GM12878 (cell line): ENCODE results near the gene CLEC17A. TPM values are rescaled to one million over a fixed set of nuclear protein-coding genes. Genes with fewer than 3 reads are reported as not detected.

ENCODE experiments used
- ATF2 ChIP-seq: IDR thresholded peaks from 2 replicates; pipeline ENCODE4 v1.6.1; 2012; ENCODE audit warnings: low read length, inconsistent platforms
- BACH1 ChIP-seq: fragments of 450-650 bp; IDR thresholded peaks from 2 replicates; pipeline ENCODE4 v1.6.1; 2017; ENCODE audit warnings: mild to moderate bottlenecking, borderline replicate concordance
- CHD4 ChIP-seq: fragments of 200-600 bp; sonication (generic); IDR thresholded peaks from 2 replicates; pipeline ENCODE4 v1.6.1; 2016; ENCODE audit warnings: mild to moderate bottlenecking
- CREB1 ChIP-seq: IDR thresholded peaks from 2 replicates; pipeline ENCODE4 v1.6.1; 2012; ENCODE audit warnings: low read depth, mild to moderate bottlenecking, inconsistent platforms
- DPF2 ChIP-seq: fragments of 450-650 bp; IDR thresholded peaks from 2 replicates; pipeline ENCODE4 v1.6.1; 2017; ENCODE audit warnings: mild to moderate bottlenecking
- EGR1 ChIP-seq, 2 experiments: IDR thresholded peaks; 1 replicate in 1 of 2; 2 replicates in 1 of 2; pipeline ENCODE4 v1.6.1; 2011 to 2012; ENCODE audit warnings: low read depth in 2 of 2, low read length in 2 of 2, borderline replicate concordance in 1 of 2, mild to moderate bottlenecking in 1 of 2, moderate library complexity in 1 of 2
- ETV6 ChIP-seq, 2 experiments: fragments of 450-650 bp in 1 of 2; IDR thresholded peaks in 1 of 2; conservative IDR thresholded peaks in 1 of 2; 2 replicates each; pipeline ENCODE4 v1.6.1; 2014; ENCODE audit warnings: antibody characterized with exemption in 1 of 2, borderline replicate concordance in 1 of 2, low read depth in 1 of 2, mild to moderate bottlenecking in 1 of 2, moderate library complexity in 1 of 2
- FOXM1 ChIP-seq: IDR thresholded peaks from 2 replicates; pipeline ENCODE4 v1.6.1; 2012; ENCODE audit warnings: low read depth, mild to moderate bottlenecking, inconsistent platforms, low read length, moderate library complexity
- GATAD2B ChIP-seq: fragments of 450-650 bp; conservative IDR thresholded peaks from 2 replicates; pipeline ENCODE4 v1.6.1; 2017; ENCODE audit warnings: low read depth, mild to moderate bottlenecking, moderate library complexity
- MEF2A ChIP-seq: IDR thresholded peaks from 2 replicates; pipeline ENCODE4 v1.6.1; 2011; ENCODE audit warnings: low read depth, mild to moderate bottlenecking, low read length, moderate library complexity; ENCODE audit not compliant: insufficient read depth
- NFIC ChIP-seq: IDR thresholded peaks from 2 replicates; pipeline ENCODE4 v1.6.1; 2012; ENCODE audit warnings: low read depth, mild to moderate bottlenecking, inconsistent platforms, low read length, moderate library complexity
- NKRF ChIP-seq: fragments of 450-650 bp; conservative IDR thresholded peaks from 2 replicates; pipeline ENCODE4 v1.6.1; 2017; ENCODE audit warnings: mild to moderate bottlenecking, moderate library complexity
- NRF1 ChIP-seq: conservative IDR thresholded peaks from 2 replicates; pipeline ENCODE4 v1.6.1; 2011; ENCODE audit warnings: mild to moderate bottlenecking, low read depth, low read length, improper control_type of control experiment
- SKIL ChIP-seq: fragments of 450-650 bp; IDR thresholded peaks from 2 replicates; pipeline ENCODE4 v1.6.1; 2017; ENCODE audit warnings: mild to moderate bottlenecking, low read depth, inconsistent platforms; ENCODE audit not compliant: poor library complexity, severe bottlenecking
- USF2 ChIP-seq: IDR thresholded peaks from 2 replicates; pipeline ENCODE4 v1.6.1; 2011; ENCODE audit warnings: low read depth, low read length, improper control_type of control experiment, borderline replicate concordance
- YY1 ChIP-seq: IDR thresholded peaks from 2 replicates; pipeline ENCODE4 v1.6.1; 2011; ENCODE audit warnings: low read depth, mild to moderate bottlenecking, low read length
- polyA plus RNA-seq, 11 experiments: library from polyadenylated mRNA; depleted of rRNA in 4 of 11; unstranded in 6 of 11; stranded (reverse) in 5 of 11; fragments of >200 nt; fragmentation: Nextera tagmentation in 4 of 11; fragmentation: Illumina TruSeq in 1 of 11; extraction: Ambion mirVana in 4 of 11; extraction: Trizol in 1 of 11; gene quantifications; 1 replicate in 1 of 11; 2 replicates in 10 of 11; pipeline versions ENCODE4 v1.2.1 to v1.2.3, GENCODE V29; 2011 to 2016; ENCODE audit warnings: inconsistent platforms in 2 of 11, missing spikeins in 2 of 11, low read depth in 1 of 11
- total RNA-seq, 4 experiments: library from RNA; depleted of rRNA in 3 of 4; stranded (reverse); fragments of >200 nt in 3 of 4; fragmentation: Illumina TruSeq in 1 of 4; extraction: Trizol in 1 of 4; gene quantifications; 2 replicates each; pipeline versions ENCODE4 v1.2.1 to v1.2.3, GENCODE V29; 2013 to 2021
- TF ChIP-seq, protein P1 (sequence below): IDR thresholded peaks from 2 replicates; pipeline ENCODE4 v1.6.1; 2011; ENCODE audit warnings: borderline replicate concordance, low read depth, mild to moderate bottlenecking, moderate library complexity, low read length; ENCODE audit not compliant: insufficient read depth, poor library complexity, severe bottlenecking
- TF ChIP-seq, protein P2 (sequence below), 3 experiments: IDR thresholded peaks in 2 of 3; conservative IDR thresholded peaks in 1 of 3; 2 replicates each; pipeline ENCODE4 v1.5.1; 2011; ENCODE audit warnings: low read depth in 3 of 3, low read length in 3 of 3, mild to moderate bottlenecking in 3 of 3, control low read depth in 2 of 3, moderate library complexity in 2 of 3, inconsistent platforms in 1 of 3, mixed read lengths in 1 of 3; ENCODE audit not compliant: control insufficient read depth in 2 of 3, insufficient read depth in 1 of 3; ENCODE audit errors: extremely low read depth in 1 of 3

The CLEC17A gene
- total and polyA plus RNA-seq, 10 of the 15 experiments (the other 5 are each of a cell fraction or from before 2014, with no cell fraction given): 12.9 to 131 (median 97.3) TPM

GRCh38 chr19:14580623-14581237, 2.2 kb upstream of the CLEC17A start (continued):
- peak; percentile 85 for TF ChIP-seq SKIL
- peak; percentile 37; the same call in 1 of the 2 replicates for TF ChIP-seq CHD4
- TF ChIP-seq DPF2: peak; percentile 73
- TF ChIP-seq, protein P1, sequence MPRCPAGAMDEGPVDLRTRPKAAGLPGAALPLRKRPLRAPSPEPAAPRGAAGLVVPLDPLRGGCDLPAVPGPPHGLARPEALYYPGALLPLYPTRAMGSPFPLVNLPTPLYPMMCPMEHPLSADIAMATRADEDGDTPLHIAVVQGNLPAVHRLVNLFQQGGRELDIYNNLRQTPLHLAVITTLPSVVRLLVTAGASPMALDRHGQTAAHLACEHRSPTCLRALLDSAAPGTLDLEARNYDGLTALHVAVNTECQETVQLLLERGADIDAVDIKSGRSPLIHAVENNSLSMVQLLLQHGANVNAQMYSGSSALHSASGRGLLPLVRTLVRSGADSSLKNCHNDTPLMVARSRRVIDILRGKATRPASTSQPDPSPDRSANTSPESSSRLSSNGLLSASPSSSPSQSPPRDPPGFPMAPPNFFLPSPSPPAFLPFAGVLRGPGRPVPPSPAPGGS: peak; percentile 65
- no peak for TF ChIP-seq MEF2A
- TF ChIP-seq NRF1: no peak
- TF ChIP-seq, protein P2, sequence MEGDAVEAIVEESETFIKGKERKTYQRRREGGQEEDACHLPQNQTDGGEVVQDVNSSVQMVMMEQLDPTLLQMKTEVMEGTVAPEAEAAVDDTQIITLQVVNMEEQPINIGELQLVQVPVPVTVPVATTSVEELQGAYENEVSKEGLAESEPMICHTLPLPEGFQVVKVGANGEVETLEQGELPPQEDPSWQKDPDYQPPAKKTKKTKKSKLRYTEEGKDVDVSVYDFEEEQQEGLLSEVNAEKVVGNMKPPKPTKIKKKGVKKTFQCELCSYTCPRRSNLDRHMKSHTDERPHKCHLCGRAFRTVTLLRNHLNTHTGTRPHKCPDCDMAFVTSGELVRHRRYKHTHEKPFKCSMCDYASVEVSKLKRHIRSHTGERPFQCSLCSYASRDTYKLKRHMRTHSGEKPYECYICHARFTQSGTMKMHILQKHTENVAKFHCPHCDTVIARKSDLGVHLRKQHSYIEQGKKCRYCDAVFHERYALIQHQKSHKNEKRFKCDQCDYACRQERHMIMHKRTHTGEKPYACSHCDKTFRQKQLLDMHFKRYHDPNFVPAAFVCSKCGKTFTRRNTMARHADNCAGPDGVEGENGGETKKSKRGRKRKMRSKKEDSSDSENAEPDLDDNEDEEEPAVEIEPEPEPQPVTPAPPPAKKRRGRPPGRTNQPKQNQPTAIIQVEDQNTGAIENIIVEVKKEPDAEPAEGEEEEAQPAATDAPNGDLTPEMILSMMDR (IDR thresholded peaks at IDR 0.05 in 2 of 3, conservative IDR thresholded peaks at IDR 0.05 in 1 of 3; ENCODE audit: control insufficient read depth in 2 of 3, extremely low read depth in 1 of 3, insufficient read depth in 1 of 3, low read depth in 3 of 3, low read length in 3 of 3): peak in 2 of 3 experiments; percentile 23 to 26; a peak in 2 of 6 replicates
- TF ChIP-seq CREB1: peak; percentile 86
- TF ChIP-seq BACH1: peak; percentile 31; the same call in 1 of the 2 replicates
- TF ChIP-seq ATF2: peak; percentile 64; the same call in 1 of the 2 replicates
- 0 out of 2 replicates have a peak, but pooled peaks have one; percentile 6 for TF ChIP-seq YY1
- TF ChIP-seq NFIC: peak; percentile 66; the same call in 1 of the 2 replicates
- TF ChIP-seq NKRF: peak; percentile 67; the same call in 1 of the 2 replicates
- peak in 1 of 2 experiments; percentile 59; a peak in 2 of 4 replicates for TF ChIP-seq ETV6 (conservative IDR thresholded peaks at IDR 0.05 in 1 of 2, IDR thresholded peaks at IDR 0.05 in 1 of 2; ENCODE audit: borderline replicate concordance in 1 of 2, low read depth in 1 of 2)
- TF ChIP-seq FOXM1: peak; percentile 34; the same call in 1 of the 2 replicates
- TF ChIP-seq GATAD2B: peak; percentile 54; the same call in 1 of the 2 replicates
- no peak; the same call in 1 of the 2 replicates for TF ChIP-seq USF2
- peak in 1 of 2 experiments; percentile 79; a peak in 2 of 3 replicates for TF ChIP-seq EGR1 (IDR thresholded peaks at IDR 0.05; ENCODE audit: borderline replicate concordance in 1 of 2, low read depth in 2 of 2, low read length in 2 of 2)
